ENCODE measurements around the gene ZNF768.

GRCh38 chr16:30566531-30566930 is 40.2 kb upstream of the ZNF768 start:
- TF ChIP-seq EZH2 (IDR thresholded peaks at IDR 0.05) (no peak), POLR2AphosphoS5 (IDR thresholded peaks at IDR 0.05; ENCODE audit: low read depth, low read length) (no peak), CTCF (IDR thresholded peaks at IDR 0.05 in 2 of 3, conservative IDR thresholded peaks at IDR 0.05 in 1 of 3; ENCODE audit: borderline replicate concordance in 1 of 3, insufficient read depth in 1 of 3, low read depth in 2 of 3, low read length in 2 of 3) (no peak), MAX (IDR thresholded peaks at IDR 0.05) (no peak), YY1 (IDR thresholded peaks at IDR 0.05; ENCODE audit: extremely low read depth, insufficient replicate concordance, low read depth, low read length) (no peak)
